Kidney (tissue), 14 donors: ENCODE results near the gene AHSA1. TPM values are rescaled to one million over a fixed set of nuclear protein-coding genes. Genes with fewer than 3 reads are reported as not detected.

Experiments used
- DNase-seq, 5 donors: peaks; one replicate each; pipeline ENCODE4 v3.0.0-alpha.2; 2013 to 2020
- FAIRE-seq: peaks from 2 replicates; lab custom pipeline; 2012; peaks lifted over from hg19 to GRCh38; lab: Jason Lieb, UNC
- H3K27ac ChIP-seq, 2 donors: one replicate each; pipeline ENCODE4 v1.7.0; 2013; ENCODE audit warnings: low read depth in 2 of 2, low read length in 2 of 2, inconsistent platforms in 1 of 2
- H3K27me3 ChIP-seq: one replicate; pipeline ENCODE4 v1.7.1; 2013; ENCODE audit warnings: low read length, inconsistent platforms; ENCODE audit not compliant: control insufficient read depth, insufficient read depth
- H3K36me3 ChIP-seq, 3 donors: one replicate each; pipeline versions ENCODE4 v1.7.0 to v1.7.1; 2013; ENCODE audit warnings: low read length in 3 of 3, control low read depth in 1 of 3, inconsistent platforms in 1 of 3; ENCODE audit not compliant: insufficient read depth in 3 of 3, control insufficient read depth in 2 of 3
- H3K4me1 ChIP-seq, 3 donors: one replicate each; pipeline versions ENCODE4 v1.7.0 to v1.7.1; 2013; ENCODE audit warnings: low read length in 3 of 3, inconsistent platforms in 1 of 3, low read depth in 1 of 3; ENCODE audit not compliant: control insufficient read depth in 2 of 3, insufficient read depth in 2 of 3
- H3K4me3 ChIP-seq, 3 donors: one replicate each; pipeline versions ENCODE4 v1.7.0 to v1.8.1; 2013; ENCODE audit warnings: low read length in 3 of 3, control low read depth in 1 of 3, inconsistent platforms in 1 of 3
- H3K9ac ChIP-seq, 3 donors: one replicate each; pipeline versions ENCODE4 v1.7.0 to v1.7.1; 2013; ENCODE audit warnings: low read length in 3 of 3, control low read depth in 1 of 3, inconsistent platforms in 1 of 3
- H3K9me3 ChIP-seq, 3 donors: one replicate each; pipeline versions ENCODE4 v1.7.0 to v1.7.1; 2013; ENCODE audit warnings: low read length in 3 of 3, control low read depth in 1 of 3, inconsistent platforms in 1 of 3; ENCODE audit not compliant: control insufficient read depth in 2 of 3, insufficient read depth in 1 of 3
- intact Hi-C: fragments of 100-400 bp; cut with DNase I; formaldehyde crosslinking; loops from one replicate; pipeline ENCODE4 v1.11.1; 2022
- polyA plus RNA-seq: library from polyadenylated mRNA; stranded (reverse); fragments of 350-450 nt; fragmentation: Illumina TruSeq; extraction: RNeasy Lipid Tissue Mini Kit (QIAGEN cat#74804); gene quantifications from one replicate; pipeline ENCODE4 v1.2.3, GENCODE V29; 2014; ENCODE audit warnings: low read depth, low replicate concordance; ENCODE audit not compliant: insufficient read depth
- total RNA-seq: library from RNA; stranded (reverse); fragmentation: NEBNext Ultra II Directional; extraction: Animal tissue kit (Norgen Biotek cat#: 25700); gene quantifications from one replicate; pipeline ENCODE4 v1.2.1, GENCODE V29; 2021
- TF ChIP-seq, protein P1 (sequence below): IDR thresholded peaks from 3 replicates; pipeline ENCODE4 v1.5.1; 2012; ENCODE audit warnings: mild to moderate bottlenecking, moderate library complexity, borderline replicate concordance; ENCODE audit not compliant: insufficient read depth; ENCODE audit errors: extremely low read depth
- donor health status: control.
- donor health status: control.
- donor health status: control.
- donor health status: control.
- donor health status: control.
- donor health status: DM: yes; HTN: yes; CAD: no.
- donor health status: Normal renal cell carcinoma (clear cell type).

Gene AHSA1
- total and polyA plus RNA-seq, 2 donors from 2014 or later: 92.0 to 149 TPM

GRCh38 chr14:77478029-77478428 lies 20.1 kb downstream of the AHSA1 start:
- Histone ChIP-seq H3K27me3 (no peaks in the 10 kb centered on the region), H3K4me3 (no peak overlapping the region), H3K9me3 (no peaks in the 10 kb centered on the region), H3K36me3 (no peaks in the 10 kb centered on the region), H3K4me1 (peaks cover 0 to 6% (median 0%) of the 10 kb centered on the region in 3 donors), H3K27ac (no peak overlapping the region), H3K9ac (no peak overlapping the region)
- intact Hi-C loops: loop anchor here (10.0 kb wide), 1 partner anchor 217 kb away; no protein-coding TSS in a partner anchor
- FAIRE-seq (no peak), DNase-seq (no peak)
- TF ChIP-seq, protein P1, sequence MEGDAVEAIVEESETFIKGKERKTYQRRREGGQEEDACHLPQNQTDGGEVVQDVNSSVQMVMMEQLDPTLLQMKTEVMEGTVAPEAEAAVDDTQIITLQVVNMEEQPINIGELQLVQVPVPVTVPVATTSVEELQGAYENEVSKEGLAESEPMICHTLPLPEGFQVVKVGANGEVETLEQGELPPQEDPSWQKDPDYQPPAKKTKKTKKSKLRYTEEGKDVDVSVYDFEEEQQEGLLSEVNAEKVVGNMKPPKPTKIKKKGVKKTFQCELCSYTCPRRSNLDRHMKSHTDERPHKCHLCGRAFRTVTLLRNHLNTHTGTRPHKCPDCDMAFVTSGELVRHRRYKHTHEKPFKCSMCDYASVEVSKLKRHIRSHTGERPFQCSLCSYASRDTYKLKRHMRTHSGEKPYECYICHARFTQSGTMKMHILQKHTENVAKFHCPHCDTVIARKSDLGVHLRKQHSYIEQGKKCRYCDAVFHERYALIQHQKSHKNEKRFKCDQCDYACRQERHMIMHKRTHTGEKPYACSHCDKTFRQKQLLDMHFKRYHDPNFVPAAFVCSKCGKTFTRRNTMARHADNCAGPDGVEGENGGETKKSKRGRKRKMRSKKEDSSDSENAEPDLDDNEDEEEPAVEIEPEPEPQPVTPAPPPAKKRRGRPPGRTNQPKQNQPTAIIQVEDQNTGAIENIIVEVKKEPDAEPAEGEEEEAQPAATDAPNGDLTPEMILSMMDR: no peak

DNA sequence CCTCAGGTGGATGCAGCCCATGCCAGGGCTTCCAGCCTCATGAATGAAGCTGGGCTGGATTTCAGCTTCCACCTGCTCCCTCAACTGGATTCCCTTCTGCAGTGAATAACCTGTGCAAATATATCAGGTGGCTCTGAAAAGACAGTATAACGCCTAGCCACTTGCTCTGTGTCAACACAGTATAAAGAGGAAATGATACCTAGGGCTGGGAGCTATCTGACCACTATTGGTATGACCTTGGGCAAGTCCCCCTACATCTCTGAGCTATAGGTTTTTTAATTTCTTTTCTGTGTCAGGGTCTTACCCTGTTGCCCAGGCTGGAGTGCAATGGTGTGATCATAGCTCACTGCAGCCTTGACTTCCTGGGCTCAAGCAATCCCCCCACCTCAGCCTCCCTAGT lies 20.9 kb downstream of the AHSA1 start:
- Histone ChIP-seq H3K27ac (no peak overlapping the region), H3K36me3 (no peaks in the 10 kb centered on the region), H3K9ac (no peak overlapping the region), H3K4me3 (no peak overlapping the region), H3K27me3 (no peaks in the 10 kb centered on the region), H3K9me3 (no peaks in the 10 kb centered on the region), H3K4me1 (peaks cover 0 to 11% (median 1%) of the 10 kb centered on the region in 3 donors)
- intact Hi-C loops: loop anchor here (10.0 kb wide), 1 partner anchor 216 kb away; no protein-coding TSS in a partner anchor
- TF ChIP-seq, protein P1: no peak
- FAIRE-seq (no peak), DNase-seq (no peak)

DNA sequence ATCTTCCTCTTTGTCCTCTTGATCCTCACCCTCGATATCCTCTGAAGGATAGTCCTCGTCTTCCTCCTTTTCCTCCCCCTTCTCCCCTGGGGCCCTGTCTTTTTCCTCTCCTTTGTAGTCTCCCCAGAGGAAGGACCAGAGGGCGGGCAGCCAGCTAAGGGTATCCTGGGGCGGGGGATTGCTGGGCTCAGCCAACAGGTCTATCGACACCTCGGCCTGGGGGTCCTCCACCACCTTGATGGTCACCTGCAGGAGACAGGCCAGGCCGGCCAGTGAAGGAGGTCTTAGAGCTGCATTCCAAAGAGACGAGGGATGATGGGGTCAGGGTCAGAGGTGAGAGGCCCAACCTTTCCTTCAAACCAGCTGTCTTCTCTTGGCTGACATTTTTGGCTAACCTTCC lies 24.5 kb downstream of the AHSA1 start:
- TF ChIP-seq, protein P1: no peak
- FAIRE-seq (no peak), DNase-seq (no peak)
- no peaks in the 10 kb centered on the region for H3K9me3 ChIP-seq
- no peak overlapping the region for H3K27ac ChIP-seq
- H3K4me3 ChIP-seq: no peak overlapping the region
- H3K36me3 ChIP-seq: no peaks in the 10 kb centered on the region
- peaks cover 0 to 25% (median 16%) of the 10 kb centered on the region in 3 donors for H3K4me1 ChIP-seq
- intact Hi-C loops: no loop called here
- no peak overlapping the region for H3K9ac ChIP-seq
- no peaks in the 10 kb centered on the region for H3K27me3 ChIP-seq

DNA sequence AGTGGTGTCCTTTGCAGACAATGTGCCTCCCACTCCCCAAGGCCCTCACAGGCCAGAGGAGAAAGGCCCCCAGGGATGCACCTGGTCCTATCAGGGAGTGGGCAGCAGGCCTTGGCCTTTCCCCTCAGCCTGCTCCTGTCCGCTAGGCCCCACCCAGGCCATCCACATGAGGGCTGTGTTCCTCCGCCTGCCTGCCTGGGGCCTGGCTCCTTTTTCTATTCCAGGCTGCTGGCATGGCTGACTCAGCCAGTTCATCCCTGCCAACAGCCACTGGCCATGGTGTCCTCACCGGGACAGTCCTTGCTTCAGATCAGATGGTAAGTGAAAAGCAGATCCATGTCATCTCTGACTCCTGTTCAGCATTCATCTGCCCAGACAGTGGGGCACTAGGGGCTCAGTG lies 27.4 kb downstream of the AHSA1 start:
- H3K36me3 ChIP-seq: no peaks in the 10 kb centered on the region
- H3K27me3 ChIP-seq: no peaks in the 10 kb centered on the region
- intact Hi-C loops: no loop called here
- H3K9me3 ChIP-seq: no peaks in the 10 kb centered on the region
- TF ChIP-seq, protein P1: no peak
- DNase-seq: no peak
- H3K9ac ChIP-seq: no peak overlapping the region
- no peak overlapping the region for H3K27ac ChIP-seq
- H3K4me1 ChIP-seq: peaks cover 0 to 25% (median 16%) of the 10 kb centered on the region in 3 donors
- no peak overlapping the region for H3K4me3 ChIP-seq
- FAIRE-seq: no peak
